ENCODE data around the gene HLCS. TPM values are rescaled to one million over a fixed set of nuclear protein-coding genes. Genes with fewer than 3 reads are reported as not detected.

Gene HLCS
- total and polyA plus RNA-seq, 2 of the 4 experiments (the other 2 are of a cell fraction) = 10.6 to 21.0 TPM

- TF ChIP-seq BHLHE40 (IDR thresholded peaks at IDR 0.05; ENCODE audit: low read depth, low read length) (no peak), CTCF (conservative IDR thresholded peaks at IDR 0.05; ENCODE audit: low read depth, low read length) (no peak), RFX5 (IDR thresholded peaks at IDR 0.05; ENCODE audit: low read depth, low read length) (no peak), FOS (IDR thresholded peaks at IDR 0.05; ENCODE audit: low read depth, low read length) (no peak), CHD1 (IDR thresholded peaks at IDR 0.05; ENCODE audit: low read depth, low read length) (no peak), CEBPB (IDR thresholded peaks at IDR 0.05; ENCODE audit: low read depth, low read length) (no peak), MAFK (IDR thresholded peaks at IDR 0.05; ENCODE audit: low read depth, low read length) (no peak), USF2 (IDR thresholded peaks at IDR 0.05; ENCODE audit: low read depth, low read length) (no peak), POLR2A (IDR thresholded peaks at IDR 0.05; ENCODE audit: low read depth, low read length) (no peak), RCOR1 (IDR thresholded peaks at IDR 0.05; ENCODE audit: insufficient replicate concordance, low read length) (no peak), ELK1 (IDR thresholded peaks at IDR 0.05; ENCODE audit: borderline replicate concordance, low read depth, low read length) (no peak), SMC3 (IDR thresholded peaks at IDR 0.05; ENCODE audit: low read depth, low read length) (no peak), MAZ (IDR thresholded peaks at IDR 0.05; ENCODE audit: borderline replicate concordance, low read depth, low read length) (no peak)
- no TSS peak for BruUV-seq (replicated peaks)
- no CpG with 5 or more reads among the region's 4 CpGs for WGBS, 2 experiments (ENCODE audit: extremely low coverage in 2 of 2, insufficient read length in 1 of 2)
These were observed 48.2 kb downstream of the HLCS start for GRCh38 chr21:36918291-36918690.

More at GRCh38 chr21:36918291-36918690, 48.2 kb downstream of the HLCS start:
- in situ Hi-C loops (cut with MboI; ENCODE audit: low sequenced_read_pairs) (no loop called here), dilution Hi-C loops (cut with HindIII; ENCODE audit: low sequenced_read_pairs, unreplicated experiment) (no loop called here), intact Hi-C loops (cut with micrococcal nuclease) (loop anchor here (2.0 to 5.0 kb wide), 3 partner anchors 165 to 255 kb away; no protein-coding TSS in a partner anchor)
- Histone ChIP-seq H3K27me3 (ENCODE audit: control insufficient read depth, insufficient read depth, low read length) (no peaks in the 10 kb centered on the region), H2BK20ac (ENCODE audit: low read depth, low read length) (peak overlapping the region; percentile 63), H4K8ac (ENCODE audit: low read depth in 2 of 2, low read length in 2 of 2) (peak overlapping the region; percentile 22 to 37; a peak in 2 of 4 replicates), H4K5ac (ENCODE audit: low read depth, low read length) (peak overlapping the region; percentile 42; the same call in 1 of the 2 replicates), H3K4me1 (ENCODE audit: control insufficient read depth, insufficient read depth, low read length) (peaks cover 15% of the 10 kb centered on the region), H2AK9ac (replicated peaks; ENCODE audit: low read depth, low read length, poor library complexity) (no peak overlapping the region), H2AFZ (replicated peaks; ENCODE audit: low read length, poor library complexity) (no peak overlapping the region), H3K18ac (ENCODE audit: low read depth, low read length) (peak overlapping the region; percentile 36), H3K4me2 (ENCODE audit: low read depth, low read length) (peak overlapping the region; percentile 8; the same call in 1 of the 2 replicates), H4K91ac (ENCODE audit: insufficient read depth, low read depth, low read length) (peak overlapping the region; percentile 29), H3K36me3 (ENCODE audit: control insufficient read depth, insufficient read depth, low read length) (no peaks in the 10 kb centered on the region), H3K4me3 (ENCODE audit: insufficient read depth, low read depth, low read length) (no peak overlapping the region), H3K4ac (ENCODE audit: low read depth, low read length) (peak overlapping the region; percentile 66), H4K20me1 (ENCODE audit: insufficient read depth, low read length) (no peaks in the 10 kb centered on the region), H3K27ac (ENCODE audit: insufficient read depth, low read length) (peak overlapping the region; percentile 19; the same call in 1 of the 2 replicates), H3K9me1 (ENCODE audit: insufficient read depth, low read length) (no peaks in the 10 kb centered on the region; the same call in 1 of the 2 replicates), H3K56ac (ENCODE audit: extremely low read depth, insufficient read depth, low read length) (no peak overlapping the region), H3K14ac (replicated peaks; ENCODE audit: low read depth, low read length) (peak overlapping the region; percentile 53; the same call in 1 of the 2 replicates), H3K9me3 (ENCODE audit: control insufficient read depth, insufficient read depth, low read length) (no peaks in the 10 kb centered on the region), H3K79me1 (ENCODE audit: low read depth in 1 of 2, low read length in 2 of 2) (peaks cover 13 to 44% of the 10 kb centered on the region in 2 experiments), H2BK5ac (ENCODE audit: low read depth, low read length, poor library complexity, severe bottlenecking) (no peak overlapping the region), H2BK15ac (ENCODE audit: low read depth, low read length) (peak overlapping the region; percentile 68; the same call in 1 of the 3 replicates), H2AK5ac (ENCODE audit: low read depth, low read length) (peak overlapping the region; percentile 29; the same call in 1 of the 2 replicates), H3K23ac (ENCODE audit: low read depth, low read length) (peak overlapping the region; percentile 74), H2BK120ac (ENCODE audit: low read depth, low read length) (peak overlapping the region; percentile 70), H3K9ac (ENCODE audit: low read depth, low read length) (no peak overlapping the region)
- ATAC-seq (ENCODE audit: low read depth) = no peak
- peak; percentile 10 for DNase-seq
- ChIA-PET POLR2A (ENCODE audit: unreplicated experiment) (no interaction called here), CTCF (interaction anchor here (0.6 to 1.9 kb wide), 11 partner anchors 10 to 494 kb away, joined by 3 to 10 read pairs (median 3); no protein-coding TSS in a partner anchor)

All from IMR-90 (cell line).